GM06990 (cell line): ENCODE measurements around the gene ELF1.
"Not testable (repeated sequence)": the region's sequence is repeated elsewhere in the genome, so short reads cannot be mapped to it uniquely, and the experiment has no call there.

Experiments
- DNase-seq: peaks from one replicate; pipeline ENCODE4 v3.0.0-alpha.2; 2011; ENCODE audit not compliant: insufficient read length; ENCODE audit errors: extremely low read depth
- H3K27me3 ChIP-seq: replicated peaks from 2 replicates; pipeline ENCODE4 v1.6.0; 2011; ENCODE audit warnings: low read length; ENCODE audit not compliant: control insufficient read depth, insufficient read depth
- H3K36me3 ChIP-seq: 2 replicates; pipeline ENCODE4 v1.5.1; 2011; ENCODE audit warnings: low read length; ENCODE audit not compliant: control insufficient read depth, insufficient read depth
- H3K4me3 ChIP-seq: replicated peaks from 2 replicates; pipeline ENCODE4 v1.5.1; 2011; ENCODE audit warnings: low read depth, mild to moderate bottlenecking, control low read depth, low read length
- CTCF ChIP-seq: IDR thresholded peaks from 2 replicates; pipeline ENCODE4 v1.5.1; 2011; ENCODE audit warnings: low read length, control low read depth, mild to moderate bottlenecking, inconsistent platforms; ENCODE audit not compliant: insufficient read depth, poor library complexity, severe bottlenecking

ELF1 gene

GRCh38 chr13:40922437-40923040 is 96.6 kb downstream of the ELF1 start:
- TF ChIP-seq CTCF, result no peak
- Histone ChIP-seq H3K36me3 (no peaks in the 10 kb centered on the region), H3K27me3 (no peaks in the 10 kb centered on the region), H3K4me3 (no peak overlapping the region)
- DNase-seq, result peak; percentile 14

GRCh38 chr13:40920826-40921225 is 98.3 kb downstream of the ELF1 start:
- DNase-seq, result no peak
- H3K27me3 ChIP-seq, result no peaks in the 10 kb centered on the region
- peak overlapping the region; percentile 73 for H3K4me3 ChIP-seq
- H3K36me3 ChIP-seq, result no peaks in the 10 kb centered on the region
- no peak for TF ChIP-seq CTCF

GRCh38 chr13:40919901-40920300 is 99.2 kb downstream of the ELF1 start:
- not testable (repeated sequence) for DNase-seq, H3K4me3 ChIP-seq, H3K27me3 ChIP-seq, H3K36me3 ChIP-seq

GRCh38 chr13:40916207-40916998 is 102.7 kb downstream of the ELF1 start:
- H3K4me3 ChIP-seq, result no peak overlapping the region

GRCh38 chr13:40914863-40915262 is 104.3 kb downstream of the ELF1 start:
- not testable (repeated sequence) for H3K36me3 ChIP-seq

More at GRCh38 chr13:40916207-40916998, 102.7 kb downstream of the ELF1 start:
- TF ChIP-seq CTCF, result no peak
- Histone ChIP-seq H3K27me3 (no peaks in the 10 kb centered on the region), H3K36me3 (no peaks in the 10 kb centered on the region)
- DNase-seq, result no peak

GRCh38 chr13:40911341-40911740 is 107.8 kb downstream of the ELF1 start:
- H3K4me3 ChIP-seq, result no peak overlapping the region
- DNase-seq, result no peak
- no peaks in the 10 kb centered on the region for H3K27me3 ChIP-seq
- no peak for TF ChIP-seq CTCF
- no peaks in the 10 kb centered on the region for H3K36me3 ChIP-seq

More at GRCh38 chr13:40914863-40915262, 104.3 kb downstream of the ELF1 start:
- not testable (repeated sequence) for DNase-seq, H3K27me3 ChIP-seq, H3K4me3 ChIP-seq
